NCI-H2171 treated with DMSO at 0.1 percent for 48 hours (cell line): ENCODE data around the gene STK26.
A peak's percentile ranks its signal among the peaks of the same experiment; 100 is the strongest.
"Not testable (repeated sequence)": the region's sequence is repeated elsewhere in the genome, so short reads cannot be mapped to it uniquely, and the experiment has no call there.

ENCODE experiments used
- DNase-seq: peaks from one replicate; lab custom pipeline; 2025; lab: John Stamatoyannopoulos, UW

Gene STK26

DNA sequence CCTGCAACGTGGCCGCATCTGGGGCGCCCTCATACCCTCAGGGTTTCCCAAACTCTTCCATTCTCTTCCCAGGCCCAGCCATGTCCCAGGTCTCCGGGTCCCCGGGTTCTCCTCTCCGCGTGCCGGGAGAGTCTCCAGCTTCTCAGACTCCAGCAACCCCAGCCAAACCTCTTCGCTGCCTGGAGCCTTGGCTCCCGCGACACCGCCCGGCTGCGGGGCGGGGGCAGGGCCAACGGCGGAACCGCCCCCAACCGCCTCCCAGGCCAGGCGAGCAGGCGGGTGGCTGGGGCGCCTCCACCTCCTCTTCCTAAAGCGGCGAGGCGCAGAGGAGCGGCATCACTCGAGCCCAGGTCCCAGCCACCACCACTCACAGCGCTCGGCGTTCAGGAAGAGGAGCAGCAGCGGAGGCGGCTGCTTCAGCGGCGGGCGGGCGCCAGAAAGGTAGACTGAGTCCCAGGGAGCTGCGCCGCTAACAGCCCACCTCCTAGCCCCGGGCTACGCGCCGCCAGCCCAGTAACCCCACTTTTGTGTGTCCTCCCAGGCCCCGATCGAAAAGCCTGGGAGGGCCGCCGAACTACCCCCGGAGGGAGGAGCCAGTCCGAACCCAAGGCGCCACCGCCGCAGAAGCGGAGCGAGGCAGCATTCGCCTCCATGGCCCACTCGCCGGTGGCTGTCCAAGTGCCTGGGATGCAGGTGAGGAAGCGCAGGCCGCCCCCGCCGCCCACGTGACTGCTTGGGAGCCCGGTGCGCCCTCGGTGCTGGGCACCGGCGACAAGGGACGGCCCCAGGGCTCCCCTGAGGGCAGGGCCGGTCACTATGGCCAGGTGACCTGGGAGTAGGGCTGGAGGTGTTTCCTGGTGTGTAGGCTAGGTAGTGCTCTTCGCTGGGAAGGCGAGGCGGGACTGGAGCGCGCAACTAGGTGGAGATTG is at the start of gene STK26:
STK26 (plus strand) TSS at position 336 of the 929 bp plus-strand sequence; CDS start at position 652, 316 bp downstream.
- peak; percentile 63 for DNase-seq

GRCh38 chrX:131975851-131976250 is 47.3 kb upstream of the STK26 start:
- DNase-seq: no peak

GRCh38 chrX:131977619-131978018 is 45.5 kb upstream of the STK26 start:
- DNase-seq: no peak

- DNase-seq: no peak
Observed at GRCh38 chrX:131979116-131979515, 44.0 kb upstream of the STK26 start.

DNA sequence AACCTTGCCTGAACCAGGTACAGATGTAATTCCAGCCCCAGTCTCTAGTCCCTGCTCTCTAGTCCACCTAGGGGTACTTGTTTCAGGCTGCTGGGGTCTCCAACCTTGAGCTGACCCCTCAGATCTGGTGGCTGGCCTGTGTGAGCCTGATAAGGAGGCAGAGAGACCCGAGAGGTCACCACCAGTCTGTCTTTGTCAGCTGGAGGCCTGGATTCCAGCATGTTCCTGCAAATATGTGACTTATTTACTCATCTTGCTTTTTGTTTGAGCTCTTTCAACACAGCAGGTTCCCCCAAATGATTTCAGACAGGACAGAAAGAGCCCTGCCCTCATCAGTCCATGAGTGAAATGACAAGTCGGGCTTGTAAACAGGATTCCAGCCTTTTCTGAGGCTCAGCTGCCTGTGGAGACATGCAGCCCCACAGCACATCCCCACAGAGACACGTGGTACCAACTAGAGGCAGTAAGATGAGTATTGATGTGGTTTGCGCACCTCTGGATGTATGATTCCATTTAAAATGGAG is 37.5 kb upstream of the STK26 start:
- no peak for DNase-seq

DNA sequence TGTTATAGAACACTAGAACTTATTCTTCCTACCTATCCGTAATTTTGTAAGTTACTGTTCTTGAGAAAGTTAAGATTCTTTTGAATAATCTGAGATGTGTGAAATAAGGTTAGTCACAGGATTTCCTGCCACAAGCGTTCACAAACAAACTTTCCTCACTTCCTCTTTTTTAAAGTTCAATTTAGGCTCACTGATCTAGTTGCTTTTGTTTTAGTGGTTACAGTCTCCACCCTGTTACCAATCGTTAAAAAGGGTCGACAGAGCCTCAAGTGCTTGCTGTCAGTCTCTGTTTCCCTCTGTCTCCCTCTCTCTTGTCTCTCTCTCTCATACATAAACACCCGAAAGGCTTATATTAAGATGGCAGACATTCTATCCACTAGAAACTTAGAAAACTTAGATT is 35.9 kb upstream of the STK26 start:
- DNase-seq: no peak

GRCh38 chrX:131988236-131988635 is 34.9 kb upstream of the STK26 start:
- DNase-seq: no peak

DNA sequence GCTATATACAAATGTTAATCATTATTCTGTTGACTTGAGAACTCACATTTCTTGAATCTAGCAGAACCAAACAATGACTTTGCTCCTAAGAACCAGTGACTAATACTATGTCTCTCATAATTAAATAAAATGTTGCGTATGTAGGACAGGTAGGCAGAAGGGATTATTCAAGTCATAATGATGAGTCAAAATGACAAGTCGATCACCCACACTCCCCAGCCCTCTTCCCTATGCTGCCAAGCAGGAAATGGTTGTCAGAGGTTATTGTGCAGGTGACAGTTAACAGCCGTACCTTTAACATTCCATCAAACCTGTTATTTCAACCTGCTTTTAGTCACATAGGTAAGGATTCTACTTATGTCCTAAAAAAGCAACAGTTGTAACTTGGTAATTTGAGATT is 22.0 kb upstream of the STK26 start:
- no peak for DNase-seq

DNA sequence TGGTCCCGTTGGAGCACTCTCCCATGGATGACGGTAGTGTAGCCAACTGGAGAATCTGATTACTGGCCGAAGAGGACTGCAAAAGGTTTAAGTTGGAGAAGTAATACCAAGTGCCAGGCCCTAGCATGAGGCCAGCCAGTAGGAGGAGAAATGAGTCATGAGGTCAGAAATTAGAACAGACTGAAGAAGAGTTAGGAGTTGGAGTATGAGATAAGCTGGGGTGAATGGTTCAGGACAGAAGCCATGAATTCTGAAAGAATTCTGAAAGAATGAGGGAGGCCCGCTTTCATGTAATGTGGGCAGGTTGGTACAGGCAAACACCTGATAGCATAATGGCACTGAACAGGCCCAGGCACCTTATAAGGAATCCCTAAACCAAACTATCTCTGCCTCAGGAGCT is 18.4 kb upstream of the STK26 start:
- DNase-seq: peak; percentile 62

DNA sequence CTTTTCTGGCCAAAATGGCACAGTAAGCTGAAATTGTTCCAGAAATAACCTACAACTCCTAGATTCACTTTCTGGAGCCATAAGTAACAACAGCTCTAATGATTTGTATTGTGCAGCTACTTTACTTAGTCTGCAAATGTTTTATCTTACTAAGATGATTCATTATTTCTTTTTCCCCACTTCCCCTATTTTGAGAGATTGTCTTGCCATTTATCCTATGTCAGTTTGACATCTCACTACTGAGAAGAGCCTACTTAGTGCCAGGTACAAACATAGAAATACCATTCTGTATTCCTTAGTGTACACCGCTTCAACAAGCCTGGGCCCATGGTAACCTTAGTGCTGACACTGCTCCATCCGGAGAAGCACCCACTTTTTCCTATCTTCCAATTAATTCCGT is 13.8 kb upstream of the STK26 start:
- no peak for DNase-seq

DNA sequence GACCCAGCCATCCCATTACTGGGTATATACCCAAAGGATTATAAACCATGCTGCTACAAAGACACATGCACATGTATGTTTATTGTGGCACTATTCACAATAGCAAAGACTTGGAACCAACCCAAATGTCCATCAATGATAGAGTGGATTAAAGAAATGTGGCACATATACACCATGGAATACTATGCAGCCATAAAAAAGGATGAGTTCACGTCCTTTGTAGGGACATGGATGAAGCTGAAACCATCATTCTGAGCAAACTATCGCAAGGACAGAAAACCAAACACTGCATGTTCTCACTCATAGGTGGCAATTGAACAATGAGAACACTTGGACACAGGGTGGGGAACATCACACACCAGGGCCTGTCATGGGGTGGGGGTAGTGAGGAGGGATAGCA is 12.9 kb upstream of the STK26 start:
- not testable (repeated sequence) for DNase-seq

DNA sequence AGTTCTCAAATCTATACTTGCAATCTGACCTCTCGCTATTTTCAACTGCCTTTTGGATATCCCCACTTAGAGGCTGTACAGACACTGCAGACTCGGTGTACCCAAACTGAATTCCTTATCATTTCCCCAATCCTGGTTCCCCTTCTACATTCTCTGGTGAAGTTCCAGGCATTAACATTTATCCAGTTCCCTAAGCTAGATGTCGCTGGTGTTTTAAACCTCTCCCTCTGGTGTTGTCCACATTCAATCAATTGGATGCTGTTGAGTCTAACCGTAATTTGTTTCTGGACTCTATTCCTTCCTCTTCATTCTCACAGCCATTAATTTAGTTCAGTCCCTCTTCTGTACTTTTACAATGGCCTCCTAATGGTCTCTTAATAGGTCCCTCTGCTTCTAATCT is 7.2 kb upstream of the STK26 start:
- DNase-seq: no peak

- no peak for DNase-seq
Observed at GRCh38 chrX:132016628-132017430, 6.3 kb upstream of the STK26 start.

- no peak for DNase-seq
Observed at GRCh38 chrX:132017431-132018185, 5.5 kb upstream of the STK26 start.

DNA sequence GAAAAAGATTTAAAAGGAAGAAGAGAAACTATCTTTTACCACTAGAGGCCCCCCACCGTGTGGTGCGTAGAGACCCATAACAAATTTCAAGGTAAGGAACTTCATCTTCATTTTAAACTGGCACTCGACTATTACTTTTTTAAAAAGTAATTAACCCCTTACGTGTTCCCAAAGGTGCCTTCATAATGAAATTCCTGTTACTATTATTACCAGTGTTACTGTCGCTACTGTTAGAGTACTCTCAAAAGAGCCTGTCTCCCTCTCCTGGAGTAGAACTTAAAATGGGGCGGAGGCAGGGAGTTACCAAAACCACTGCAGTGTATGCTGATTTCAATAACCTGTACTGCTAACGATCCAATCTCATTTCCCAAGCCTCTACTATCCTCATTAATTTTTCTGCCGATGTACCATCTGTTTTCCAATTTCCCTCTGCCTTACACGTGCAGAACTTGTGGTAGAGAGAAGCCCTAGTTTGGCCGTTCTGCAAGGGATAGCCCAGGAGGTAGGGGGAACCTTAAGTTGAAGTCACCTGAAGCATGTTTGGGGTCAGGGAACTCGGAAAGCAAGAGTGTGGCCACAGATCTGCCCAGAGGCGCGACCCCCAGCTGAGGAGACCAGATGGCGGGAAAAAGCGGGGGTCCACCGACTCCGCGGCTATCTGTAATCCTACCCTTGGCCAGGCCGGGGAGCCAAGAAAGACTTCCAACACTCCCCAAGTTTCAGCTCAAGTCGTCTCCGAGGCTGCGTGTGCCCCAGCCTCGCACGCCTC is 720 bp upstream of the STK26 start:
- DNase-seq: peak; percentile 62

DNA sequence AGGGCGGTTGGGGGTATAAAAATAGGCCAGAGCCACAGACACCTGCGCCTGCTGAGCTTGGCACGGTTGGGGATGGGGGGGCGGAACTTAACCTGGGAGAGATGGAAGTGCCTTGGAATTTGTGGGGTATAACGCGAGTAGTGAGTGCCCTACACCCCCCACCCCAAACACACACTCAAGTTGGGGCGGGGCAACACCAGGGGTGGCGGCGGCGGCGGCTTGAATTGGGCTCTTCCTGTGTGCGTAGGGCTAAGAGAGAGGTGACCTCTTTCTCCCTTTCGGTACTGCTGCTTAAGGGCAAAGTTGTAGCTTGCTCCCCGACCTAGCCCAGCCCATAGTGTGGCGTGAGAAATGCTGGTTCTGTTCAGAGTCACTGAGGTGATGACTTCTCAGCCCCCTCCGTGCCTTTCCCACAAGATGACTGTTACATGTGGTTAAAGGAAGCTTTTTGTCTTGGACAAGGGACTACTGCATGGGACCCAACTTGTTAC is 839 bp downstream of the STK26 start:
- DNase-seq: no peak

DNA sequence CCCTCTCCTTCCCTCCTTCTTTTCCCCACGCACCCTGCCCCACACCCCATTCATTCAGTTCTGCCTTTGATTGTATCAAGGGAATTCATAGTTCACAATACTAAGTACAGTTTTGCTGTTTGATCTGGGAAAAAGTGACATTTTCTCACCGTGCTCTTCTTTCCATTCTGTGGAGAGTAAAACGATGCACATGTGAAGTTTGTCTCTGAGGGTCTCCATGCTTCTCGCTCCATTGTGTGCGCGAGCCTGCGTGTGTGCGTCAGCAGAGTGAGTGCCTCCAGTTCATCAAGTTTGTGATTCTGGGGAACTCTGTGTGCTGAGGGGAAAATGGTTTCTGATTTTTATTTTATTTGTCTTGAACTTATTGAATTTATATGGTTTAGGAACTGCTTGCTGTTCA is 1.9 kb downstream of the STK26 start:
- DNase-seq: no peak

DNA sequence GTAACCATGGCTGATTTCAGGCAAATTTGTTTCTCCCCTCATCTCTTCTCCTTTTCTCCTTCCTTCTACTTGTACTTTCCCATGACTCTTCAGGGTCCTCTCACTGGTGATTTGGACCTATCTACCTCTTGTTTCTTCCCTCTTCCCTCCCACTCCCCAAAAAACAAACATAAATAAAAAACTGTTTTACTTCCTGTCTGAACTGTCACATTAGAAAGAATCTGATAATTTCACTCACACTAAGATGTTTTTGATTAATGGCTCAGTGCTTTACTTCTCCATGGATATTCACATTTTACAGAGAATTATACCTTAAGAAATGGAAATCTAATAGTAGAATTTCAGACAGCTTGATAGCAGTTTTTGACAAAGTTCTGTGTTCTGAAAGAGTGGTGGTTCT is 7.2 kb downstream of the STK26 start:
- no peak for DNase-seq

- no peak for DNase-seq
Observed at GRCh38 chrX:132031867-132032266, 8.8 kb downstream of the STK26 start.

GRCh38 chrX:132033166-132033565 is 10.1 kb downstream of the STK26 start:
- no peak for DNase-seq

GRCh38 chrX:132034648-132035047 is 11.5 kb downstream of the STK26 start:
- no peak for DNase-seq
